MM.1S (cell line): ENCODE measurements around the gene CKS2.

Experiments
- EZH2 ChIP-seq: fragments of 300-600 bp; sonication (generic); optimal IDR thresholded peaks from 2 replicates; pipeline ENCODE3; 2017; ENCODE audit warnings: low read depth, mild to moderate bottlenecking, antibody characterized with exemption, low read length, mixed read lengths
- EZH2phosphoT487 ChIP-seq: fragments of 300-600 bp; sonication (generic); IDR thresholded peaks from 2 replicates; pipeline ENCODE4 v1.6.1; 2018; ENCODE audit warnings: antibody characterized with exemption, low read length
- TF ChIP-seq, protein P1 (sequence below): fragments of 300-600 bp; sonication (generic); IDR thresholded peaks from 2 replicates; pipeline ENCODE4 v1.5.1; 2016; ENCODE audit warnings: antibody characterized with exemption, low read length, mixed read lengths

DNA sequence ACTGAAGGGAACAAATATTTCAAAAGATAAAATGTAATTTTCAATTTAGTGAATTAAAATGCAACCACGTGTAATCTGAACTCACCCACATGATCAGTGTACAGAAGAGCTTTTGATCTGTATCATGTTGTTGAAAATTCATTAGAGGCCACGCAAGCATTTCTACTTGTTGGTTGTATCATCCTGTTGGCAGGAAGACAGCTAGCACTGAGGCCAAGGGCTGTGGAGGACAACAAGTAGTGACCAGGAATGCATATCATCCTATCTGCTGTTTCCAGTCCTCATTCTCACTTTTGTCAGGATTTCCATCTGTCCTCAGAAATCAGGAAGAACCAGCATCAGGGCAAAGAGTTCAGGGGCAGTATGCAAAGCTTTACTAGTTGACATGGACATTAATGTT is 29.9 kb upstream of the CKS2 start:
- TF ChIP-seq, protein P1, sequence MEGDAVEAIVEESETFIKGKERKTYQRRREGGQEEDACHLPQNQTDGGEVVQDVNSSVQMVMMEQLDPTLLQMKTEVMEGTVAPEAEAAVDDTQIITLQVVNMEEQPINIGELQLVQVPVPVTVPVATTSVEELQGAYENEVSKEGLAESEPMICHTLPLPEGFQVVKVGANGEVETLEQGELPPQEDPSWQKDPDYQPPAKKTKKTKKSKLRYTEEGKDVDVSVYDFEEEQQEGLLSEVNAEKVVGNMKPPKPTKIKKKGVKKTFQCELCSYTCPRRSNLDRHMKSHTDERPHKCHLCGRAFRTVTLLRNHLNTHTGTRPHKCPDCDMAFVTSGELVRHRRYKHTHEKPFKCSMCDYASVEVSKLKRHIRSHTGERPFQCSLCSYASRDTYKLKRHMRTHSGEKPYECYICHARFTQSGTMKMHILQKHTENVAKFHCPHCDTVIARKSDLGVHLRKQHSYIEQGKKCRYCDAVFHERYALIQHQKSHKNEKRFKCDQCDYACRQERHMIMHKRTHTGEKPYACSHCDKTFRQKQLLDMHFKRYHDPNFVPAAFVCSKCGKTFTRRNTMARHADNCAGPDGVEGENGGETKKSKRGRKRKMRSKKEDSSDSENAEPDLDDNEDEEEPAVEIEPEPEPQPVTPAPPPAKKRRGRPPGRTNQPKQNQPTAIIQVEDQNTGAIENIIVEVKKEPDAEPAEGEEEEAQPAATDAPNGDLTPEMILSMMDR: no peak
- no peak for TF ChIP-seq EZH2
- no peak for TF ChIP-seq EZH2phosphoT487
